ENCODE results near the gene ZSWIM5.
"Not testable (repeated sequence)": the region's sequence is repeated elsewhere in the genome, so short reads cannot be mapped to it uniquely, and the experiment has no call there.

ZSWIM5 gene

GRCh38 chr1:45079533-45079932, 126.9 kb downstream of the ZSWIM5 start:
- no peak for DNase-seq

GRCh38 chr1:45076959-45077358, 129.4 kb downstream of the ZSWIM5 start:
- DNase-seq, result not testable (repeated sequence)

DNA sequence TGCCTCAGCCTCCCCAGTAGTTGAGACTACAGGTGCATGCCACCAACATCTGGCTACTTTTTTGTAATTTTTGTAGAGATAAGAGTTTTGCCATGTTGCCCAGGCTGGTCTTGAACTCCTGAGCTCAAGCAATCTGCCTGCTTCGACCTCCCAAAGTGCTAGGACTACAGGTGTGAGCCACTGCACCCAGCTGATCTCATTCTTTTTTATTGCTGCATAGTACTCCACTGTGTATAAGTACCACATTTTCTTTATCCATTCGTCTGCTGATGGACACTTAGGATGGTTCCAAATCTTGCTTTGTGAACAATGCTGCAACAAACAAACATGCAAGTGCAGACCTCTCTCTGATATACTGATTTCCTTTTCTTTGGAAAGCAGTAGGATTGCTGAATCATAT, 134.8 kb downstream of the ZSWIM5 start:
- DNase-seq, result no peak

DNA sequence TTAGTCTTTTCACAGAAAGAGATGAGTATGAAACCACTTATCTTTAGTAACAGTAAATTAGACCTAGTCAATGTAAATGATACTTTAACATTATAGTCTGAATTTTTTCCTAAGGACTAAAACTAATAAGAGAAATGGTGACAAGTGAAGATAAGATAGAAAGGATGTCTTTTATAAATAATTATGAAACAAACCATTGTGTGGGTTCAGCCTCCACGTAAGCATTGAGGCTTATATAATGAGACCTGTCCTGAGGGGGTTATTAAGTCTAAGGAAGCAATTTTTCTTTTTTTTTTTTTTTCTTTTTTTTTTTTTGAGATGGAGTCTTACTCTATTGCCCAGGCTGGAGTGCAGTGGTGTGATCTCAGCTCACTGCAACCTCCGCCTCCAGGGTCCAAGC, 138.6 kb downstream of the ZSWIM5 start:
- DNase-seq, result no peak

GRCh38 chr1:45065083-45065482, 141.3 kb downstream of the ZSWIM5 start:
- DNase-seq, result no peak

- not testable (repeated sequence) for DNase-seq
These were observed 143.9 kb downstream of the ZSWIM5 start for GRCh38 chr1:45062463-45062862.

DNA sequence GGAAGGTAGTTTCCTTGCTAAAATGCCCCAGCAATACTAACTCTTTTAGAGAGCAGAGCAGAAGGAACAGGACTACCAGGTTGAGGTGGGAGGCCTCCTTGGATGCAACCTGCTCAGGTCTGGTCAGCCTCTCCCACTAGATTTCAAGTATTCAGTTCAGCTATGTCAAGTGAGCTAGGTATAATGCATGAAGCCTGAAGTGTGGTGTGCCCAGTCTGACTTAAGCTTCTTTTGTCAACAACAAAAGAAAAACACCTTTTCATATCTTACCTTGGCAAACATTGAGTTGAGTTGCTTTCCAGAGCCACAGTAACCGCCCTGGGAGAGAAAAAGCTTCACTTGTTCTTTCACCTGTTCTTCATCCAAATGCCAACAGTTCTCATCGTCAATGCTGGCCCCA, 146.6 kb downstream of the ZSWIM5 start:
- no peak for DNase-seq

DNA sequence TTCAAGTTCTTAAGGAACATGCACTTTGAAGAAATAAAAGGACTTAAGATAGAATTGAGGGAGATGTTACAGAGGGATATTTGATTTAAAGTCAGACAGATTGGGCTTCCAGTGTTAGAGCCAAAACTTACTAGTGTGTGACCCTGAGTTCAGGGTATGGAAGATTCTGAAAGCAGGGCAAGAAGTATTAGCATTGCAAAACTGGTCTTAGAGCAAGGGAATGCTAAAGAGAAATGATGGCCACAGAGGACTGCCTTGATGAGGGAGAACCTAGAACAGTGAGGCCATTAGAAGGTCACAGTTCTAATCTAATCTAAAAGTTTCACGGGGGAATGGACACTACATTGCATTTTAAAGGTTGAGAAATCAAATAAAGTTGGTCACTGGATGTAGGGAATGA, 148.9 kb downstream of the ZSWIM5 start:
- DNase-seq, result no peak

GRCh38 chr1:45051005-45051772, 155.2 kb downstream of the ZSWIM5 start:
- no peak for DNase-seq

DNA sequence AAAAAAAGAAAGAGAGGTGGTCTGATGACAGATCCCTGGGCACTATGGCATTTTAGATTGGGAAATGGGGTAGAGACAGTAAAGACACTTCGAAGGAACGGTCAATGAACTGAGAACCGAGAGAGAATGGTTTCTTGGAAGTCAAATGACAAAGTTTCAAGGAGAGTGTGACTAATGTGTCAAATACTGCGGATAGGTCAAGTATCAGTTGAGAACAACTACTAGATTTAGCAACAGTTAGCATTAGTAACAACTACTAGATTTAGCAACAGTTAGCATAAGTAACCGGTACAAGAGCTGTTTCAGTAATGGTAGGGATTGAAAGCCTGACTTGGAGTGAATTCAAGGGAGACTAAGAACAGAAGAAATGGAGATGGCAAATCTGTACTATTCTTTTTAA, 159.4 kb downstream of the ZSWIM5 start:
- DNase-seq, result no peak

GRCh38 chr1:45044916-45045315, 161.5 kb downstream of the ZSWIM5 start:
- DNase-seq, result no peak

GRCh38 chr1:45043094-45043493, 163.3 kb downstream of the ZSWIM5 start:
- no peak for DNase-seq

DNA sequence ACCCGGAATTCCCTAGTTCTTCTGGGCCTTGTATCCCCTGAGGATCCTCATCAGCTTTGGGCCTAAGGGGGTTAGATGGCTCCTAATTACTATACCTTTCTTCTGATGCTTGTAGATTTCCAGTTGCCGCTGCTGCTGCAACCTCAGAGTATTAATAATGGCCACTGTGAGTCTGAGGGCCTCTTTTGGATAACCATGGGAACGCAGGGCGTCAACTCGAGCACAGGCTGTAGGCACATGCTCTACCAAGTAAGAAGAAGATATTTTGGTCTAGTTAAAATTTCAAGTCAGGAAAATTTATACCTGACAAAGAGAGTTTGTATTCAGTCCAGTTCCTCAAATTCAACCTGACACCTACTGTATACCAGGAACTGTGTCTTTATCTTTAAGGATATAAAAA, 166.1 kb downstream of the ZSWIM5 start:
- no peak for DNase-seq

- no peak for DNase-seq
These were observed 167.6 kb downstream of the ZSWIM5 start for GRCh38 chr1:45038661-45039364.

GRCh38 chr1:45038240-45038639, 168.2 kb downstream of the ZSWIM5 start:
- no peak for DNase-seq

DNA sequence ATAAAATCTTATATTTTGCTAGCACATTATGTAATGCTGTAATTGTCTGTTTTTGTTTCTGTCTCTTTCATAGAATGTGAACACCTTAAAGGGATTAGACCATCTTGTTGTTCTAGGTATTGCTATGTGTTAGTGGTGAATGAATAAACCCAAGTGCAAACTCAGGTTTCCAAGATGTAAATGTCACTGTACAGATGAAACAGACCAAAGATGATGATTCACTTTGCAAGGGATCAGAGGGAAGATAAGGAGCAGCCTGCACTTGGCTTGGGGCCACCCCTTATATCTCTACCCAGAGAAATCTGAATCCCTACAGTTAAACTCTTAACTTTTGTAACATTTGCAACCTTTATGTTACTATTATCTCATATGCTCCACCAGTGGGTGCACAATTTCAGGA, 168.9 kb downstream of the ZSWIM5 start:
- no peak for DNase-seq

- no peak for DNase-seq
These were observed 170.6 kb downstream of the ZSWIM5 start for GRCh38 chr1:45035631-45036301.

DNA sequence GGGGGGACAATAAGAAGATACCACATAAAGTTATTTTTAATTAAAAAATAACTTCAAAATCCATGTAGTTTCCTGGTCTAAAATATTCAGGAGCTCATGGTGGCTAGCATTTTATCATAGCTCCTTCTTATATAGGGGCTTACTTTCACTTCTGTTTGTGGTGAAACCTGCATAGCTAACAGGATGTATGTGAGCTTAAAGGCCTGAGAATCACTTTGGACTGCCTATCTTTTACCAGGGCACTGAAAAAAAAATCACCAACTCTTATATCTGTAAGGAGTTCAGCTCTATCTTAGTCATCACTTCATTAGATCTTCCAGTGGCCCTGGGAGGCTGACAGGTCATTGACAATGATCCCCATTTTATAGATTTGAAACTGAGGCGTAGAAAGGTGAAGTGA, 173.0 kb downstream of the ZSWIM5 start:
- DNase-seq, result no peak

DNA sequence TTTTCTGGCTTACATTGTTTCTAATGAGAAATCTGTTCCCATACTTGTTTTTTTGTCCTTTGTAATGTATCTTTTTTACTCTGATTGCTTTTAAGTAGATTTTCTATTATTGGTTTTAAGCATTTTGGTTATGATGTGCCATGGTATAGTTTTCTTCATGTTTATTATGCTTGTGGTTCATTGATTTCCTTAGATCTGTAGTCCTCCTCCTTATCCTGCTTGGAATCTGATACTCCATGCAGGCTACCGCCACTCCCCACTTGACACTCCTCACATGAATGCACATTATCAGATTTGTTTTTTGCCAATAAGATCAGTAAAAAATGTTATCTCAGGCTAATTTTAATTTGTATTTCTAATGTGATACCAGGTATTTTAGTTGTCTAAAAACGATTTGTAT, 173.6 kb downstream of the ZSWIM5 start:
- no peak for DNase-seq

DNA sequence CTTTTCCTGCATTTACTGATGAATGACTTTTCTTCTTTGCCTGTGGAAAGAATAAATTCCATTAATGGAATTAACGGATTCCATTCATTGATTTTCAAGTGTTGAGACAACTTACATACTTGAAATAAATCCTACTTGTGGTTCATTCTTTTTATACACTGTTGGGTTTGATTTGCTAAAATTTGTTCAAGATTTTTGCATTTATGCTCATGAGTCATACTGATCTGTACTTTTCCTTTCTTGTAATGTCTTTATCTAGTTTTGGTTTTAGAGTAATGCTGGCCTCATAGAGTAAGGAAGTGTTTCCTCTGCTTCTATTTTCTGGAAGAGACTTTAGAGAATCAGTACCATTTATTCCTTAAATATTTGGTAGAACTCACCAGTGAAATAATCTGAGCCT, 180.0 kb downstream of the ZSWIM5 start:
- DNase-seq, result no peak

DNA sequence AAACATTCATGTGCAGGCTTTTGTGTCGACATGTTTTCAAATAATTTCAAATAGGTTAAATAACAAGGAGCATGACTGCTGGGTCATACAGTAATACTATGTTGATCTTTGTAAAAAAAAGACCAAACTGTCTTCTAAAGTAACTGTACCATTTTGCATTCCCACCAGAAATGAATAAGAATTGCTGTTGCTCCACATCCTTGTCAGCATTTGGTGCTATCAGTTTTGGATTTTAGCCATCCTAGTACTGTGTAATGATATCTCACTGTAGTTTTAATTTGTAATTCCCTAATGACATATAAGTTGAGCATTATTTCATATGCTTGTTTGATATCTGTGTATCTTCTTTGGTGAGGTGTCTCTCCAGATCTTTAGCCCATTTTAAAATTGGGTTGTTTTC, 182.7 kb downstream of the ZSWIM5 start:
- DNase-seq, result no peak

DNA sequence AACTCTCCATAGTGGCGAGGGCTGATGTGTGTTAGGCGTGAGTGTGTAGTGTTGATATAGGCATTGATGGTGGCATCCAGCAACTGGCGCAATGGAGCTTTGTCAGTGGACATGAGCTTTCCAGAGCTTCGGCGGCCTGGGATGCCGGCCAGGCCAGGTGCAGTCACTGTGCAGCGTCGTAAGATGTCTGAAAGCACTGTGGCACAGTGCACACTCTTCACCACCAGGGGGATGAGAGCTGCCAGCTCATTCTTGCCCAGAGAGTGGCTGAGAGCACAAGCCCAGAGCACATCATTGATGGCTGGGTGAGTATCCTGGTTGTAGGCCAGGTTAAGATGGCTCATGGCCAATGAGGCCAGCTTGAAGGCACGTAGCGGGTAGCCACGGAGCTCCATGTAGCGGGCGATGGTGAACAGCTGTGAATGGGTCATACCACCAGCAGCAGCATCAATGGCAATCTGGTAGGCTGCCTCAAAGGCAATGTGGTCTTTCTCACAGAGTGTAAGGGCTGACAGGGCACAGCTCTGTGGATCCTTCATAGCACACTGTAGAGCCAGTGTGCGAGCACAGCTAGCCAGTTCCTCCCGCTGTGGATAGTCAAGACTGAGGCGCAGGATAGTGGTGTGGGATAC, 187.7 kb downstream of the ZSWIM5 start:
- DNase-seq, result peak; percentile 53

- DNase-seq, result no peak
These were observed 189.6 kb downstream of the ZSWIM5 start for GRCh38 chr1:45016767-45017166.
